NCI-H748 (cell line): ENCODE results near the gene MST1.

Experiments
- DNase-seq: peaks from one replicate; lab custom pipeline; 2025; ENCODE audit not compliant: unreplicated experiment; lab: John Stamatoyannopoulos, UW

MST1 gene

GRCh38 chr3:49680493-49681231, 8.6 kb downstream of the MST1 start:
- DNase-seq = no peak

DNA sequence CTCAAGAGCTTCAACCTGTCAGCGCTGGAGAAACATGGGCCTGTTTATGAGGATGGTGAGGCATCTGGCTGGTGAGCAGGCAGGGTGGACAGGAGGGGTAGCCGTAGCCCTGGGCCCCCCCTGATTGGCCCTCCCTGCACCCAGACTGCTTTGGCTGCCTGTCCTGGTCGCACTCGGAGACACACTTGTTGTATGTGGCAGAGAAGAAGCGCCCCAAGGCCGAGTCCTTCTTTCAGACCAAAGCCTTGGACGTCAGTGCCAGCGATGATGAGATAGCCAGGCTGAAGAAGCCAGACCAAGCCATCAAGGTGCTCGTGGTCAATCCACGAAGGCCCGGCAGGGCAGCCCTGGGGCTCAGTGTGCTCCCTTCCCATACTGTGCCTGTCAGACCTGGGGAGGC, 13.4 kb downstream of the MST1 start:
- no peak for DNase-seq

DNA sequence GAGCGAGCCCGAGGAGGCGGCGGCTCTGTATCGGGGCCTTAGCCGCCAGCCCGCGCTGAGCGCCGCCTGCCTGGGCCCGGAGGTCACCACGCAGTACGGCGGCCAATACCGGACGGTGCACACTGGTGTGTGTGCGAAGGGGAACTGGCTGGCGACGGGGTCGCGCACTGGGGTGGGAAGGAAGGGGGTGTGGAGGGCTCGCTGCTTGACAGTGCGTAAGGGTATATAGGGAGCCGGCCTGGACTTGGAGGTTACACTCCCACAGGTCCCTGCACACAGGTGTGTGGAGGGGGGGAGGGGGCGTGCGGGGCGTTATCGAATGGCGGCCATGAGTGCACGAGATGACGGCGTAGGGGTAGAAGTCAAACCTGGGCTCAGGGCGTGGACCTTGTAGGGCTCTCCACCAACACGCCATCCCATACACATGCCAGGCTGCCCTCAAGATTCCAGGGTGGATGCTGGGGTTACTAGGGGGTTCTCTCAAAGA, 14.7 kb downstream of the MST1 start:
- no peak for DNase-seq

- DNase-seq = no peak
Observed at GRCh38 chr3:49673715-49674496, 15.4 kb downstream of the MST1 start, which contains the start of gene APEH. APEH (plus strand) TSS chr3:49674351; CDS start chr3:49674402, 51 bp downstream.

- no peak for DNase-seq
Observed at GRCh38 chr3:49673121-49673714, 16.1 kb downstream of the MST1 start.

- no peak for DNase-seq
Observed at GRCh38 chr3:49671291-49672288, 17.7 kb downstream of the MST1 start.

- DNase-seq = no peak
Observed at GRCh38 chr3:49670940-49671290, 18.4 kb downstream of the MST1 start.

DNA sequence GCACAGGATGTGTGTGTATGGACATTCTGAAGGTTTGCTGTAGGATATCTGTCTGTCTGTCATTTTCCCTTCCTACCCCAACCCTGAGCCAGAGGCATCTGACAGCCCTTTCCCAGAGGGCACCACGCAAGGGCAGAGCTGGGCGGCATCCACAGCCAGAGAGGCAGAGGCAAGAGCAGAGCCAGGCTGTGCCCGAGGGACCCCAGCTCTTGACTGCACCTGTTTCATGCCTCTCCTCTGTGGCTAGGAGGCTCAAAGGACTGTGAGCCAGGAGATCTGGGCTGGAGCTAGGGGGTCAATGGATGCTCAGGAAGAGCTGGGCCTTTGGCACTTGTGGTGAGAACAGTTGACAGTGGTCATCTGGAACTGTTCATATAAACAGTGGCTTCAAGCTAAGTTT, 19.9 kb downstream of the MST1 start:
- no peak for DNase-seq

DNA sequence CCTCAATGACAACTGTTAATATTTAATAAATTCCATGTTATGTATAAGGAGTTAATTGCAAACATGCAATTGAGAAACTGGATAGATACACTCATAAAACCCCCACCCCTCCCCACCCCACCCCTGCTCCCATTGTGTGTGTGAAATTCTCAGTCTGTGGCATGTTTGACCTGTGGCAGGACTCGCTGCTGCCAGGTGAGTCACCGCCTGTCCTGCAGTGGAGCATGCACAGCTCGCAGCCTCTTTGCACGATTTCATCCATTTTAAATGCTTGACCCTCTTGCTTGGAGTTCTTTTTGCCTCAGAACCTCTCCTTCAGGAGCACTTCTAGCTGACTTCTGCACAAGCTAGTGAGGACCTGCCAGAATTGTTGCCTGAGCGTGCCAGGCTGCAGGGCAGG, 20.4 kb downstream of the MST1 start:
- DNase-seq = no peak

DNA sequence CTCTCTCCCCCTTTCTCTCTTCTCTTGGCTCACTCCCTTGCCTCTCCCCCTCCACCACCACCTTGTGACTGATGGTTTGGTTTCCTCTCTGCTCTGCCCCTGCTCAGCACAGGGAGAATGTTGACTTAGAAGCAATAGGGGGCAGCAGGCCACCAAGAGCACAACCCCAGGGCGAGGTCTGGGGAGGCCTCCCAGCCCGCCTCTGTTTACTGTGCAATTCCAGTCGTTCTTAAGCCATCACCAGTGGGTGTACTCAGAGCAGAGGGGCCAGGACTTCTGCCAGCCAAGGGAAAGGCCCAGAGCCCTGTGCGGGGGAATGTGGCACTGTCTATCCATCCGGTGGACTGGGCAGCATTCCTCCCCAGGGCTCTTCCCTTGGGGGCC, 20.9 kb downstream of the MST1 start:
- DNase-seq = no peak

- no peak for DNase-seq
Observed at GRCh38 chr3:49667701-49668413, 21.4 kb downstream of the MST1 start.

GRCh38 chr3:49666592-49666991, 22.7 kb downstream of the MST1 start:
- DNase-seq = no peak

DNA sequence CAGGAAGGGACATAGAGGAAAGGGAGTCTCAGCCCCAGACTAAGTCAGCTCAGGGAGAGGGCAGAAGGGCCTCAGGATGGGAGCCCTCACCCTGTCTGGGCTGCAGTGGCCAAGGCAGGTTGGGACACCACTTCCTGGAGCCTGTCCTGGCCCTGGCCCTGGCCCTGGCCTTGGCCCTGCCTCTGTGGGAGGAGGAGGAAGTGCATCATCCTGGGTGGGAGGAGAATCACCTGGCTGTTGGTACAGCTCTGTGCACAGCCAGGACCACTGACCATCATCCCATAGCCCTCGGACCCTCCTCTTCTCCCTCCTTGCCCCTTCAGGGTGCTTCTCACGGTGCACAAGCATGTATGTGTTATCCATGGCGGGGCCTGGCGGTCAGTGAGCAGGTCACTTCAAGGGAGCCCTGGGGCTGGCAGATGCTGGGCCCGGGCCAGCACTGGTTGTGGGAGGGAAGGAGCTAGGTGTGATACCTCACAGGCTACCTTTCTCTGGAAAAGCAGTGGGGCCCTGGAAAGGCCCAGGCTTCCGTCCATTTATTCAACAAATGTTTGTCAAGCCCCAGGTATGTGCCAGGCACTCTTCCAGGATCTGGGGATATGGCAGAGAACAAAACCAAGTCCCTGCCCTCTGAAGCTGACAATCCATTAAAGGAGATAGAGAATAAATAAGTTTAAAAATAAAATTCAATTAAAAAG, 23.3 kb downstream of the MST1 start:
- no peak for DNase-seq

DNA sequence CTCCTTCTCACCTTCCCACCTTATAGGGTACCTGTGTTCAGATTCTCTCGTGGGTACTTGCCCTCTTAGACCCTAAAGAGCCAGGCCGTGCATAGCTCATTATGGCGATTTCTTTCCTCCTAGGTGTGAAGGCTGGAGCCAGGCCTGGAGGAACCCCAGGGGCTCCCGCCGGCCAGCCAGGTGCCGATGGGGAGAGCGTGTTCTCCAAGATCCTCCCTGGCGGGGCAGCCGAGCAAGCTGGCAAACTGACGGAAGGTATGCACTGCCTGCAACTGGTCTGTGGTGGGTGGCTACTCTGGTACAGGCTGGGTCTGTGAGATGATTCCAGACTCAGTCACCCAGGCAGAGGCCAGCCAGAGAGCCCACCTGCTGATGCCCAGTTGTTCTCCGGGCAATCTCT, 25.0 kb downstream of the MST1 start:
- DNase-seq = no peak

GRCh38 chr3:49663831-49664230, 25.4 kb downstream of the MST1 start:
- no peak for DNase-seq

- DNase-seq = no peak
Observed at GRCh38 chr3:49662720-49663413, 26.4 kb downstream of the MST1 start.

DNA sequence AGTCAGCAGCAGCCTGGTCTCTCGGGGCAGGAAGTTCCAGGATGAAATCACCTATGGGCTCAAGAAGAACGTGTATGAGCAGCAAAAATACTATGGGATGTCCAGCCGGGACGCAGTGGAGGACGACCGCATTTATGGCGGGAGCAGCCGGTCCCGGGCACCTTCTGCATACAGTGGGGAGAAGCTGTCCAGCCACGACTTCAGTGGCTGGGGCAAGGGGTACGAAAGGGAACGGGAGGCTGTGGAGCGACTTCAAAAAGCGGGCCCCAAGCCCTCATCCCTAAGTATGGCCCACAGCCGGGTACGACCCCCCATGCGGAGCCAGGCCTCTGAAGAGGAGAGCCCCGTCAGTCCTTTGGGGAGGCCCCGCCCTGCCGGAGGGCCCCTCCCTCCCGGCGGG, 27.3 kb downstream of the MST1 start:
- DNase-seq = no peak

DNA sequence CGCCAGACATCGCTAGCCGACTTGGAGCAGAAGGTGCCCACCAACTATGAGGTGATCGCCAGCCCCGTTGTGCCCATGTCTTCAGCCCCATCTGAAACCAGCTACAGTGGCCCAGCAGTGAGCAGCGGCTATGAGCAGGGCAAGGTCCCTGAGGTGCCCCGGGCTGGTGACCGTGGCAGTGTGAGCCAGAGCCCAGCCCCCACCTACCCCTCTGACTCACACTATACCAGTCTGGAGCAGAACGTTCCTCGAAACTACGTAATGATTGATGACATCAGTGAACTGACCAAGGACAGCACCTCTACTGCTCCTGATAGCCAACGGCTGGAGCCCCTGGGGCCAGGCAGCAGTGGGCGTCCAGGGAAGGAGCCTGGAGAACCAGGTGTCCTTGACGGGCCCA, 28.0 kb downstream of the MST1 start:
- no peak for DNase-seq

DNA sequence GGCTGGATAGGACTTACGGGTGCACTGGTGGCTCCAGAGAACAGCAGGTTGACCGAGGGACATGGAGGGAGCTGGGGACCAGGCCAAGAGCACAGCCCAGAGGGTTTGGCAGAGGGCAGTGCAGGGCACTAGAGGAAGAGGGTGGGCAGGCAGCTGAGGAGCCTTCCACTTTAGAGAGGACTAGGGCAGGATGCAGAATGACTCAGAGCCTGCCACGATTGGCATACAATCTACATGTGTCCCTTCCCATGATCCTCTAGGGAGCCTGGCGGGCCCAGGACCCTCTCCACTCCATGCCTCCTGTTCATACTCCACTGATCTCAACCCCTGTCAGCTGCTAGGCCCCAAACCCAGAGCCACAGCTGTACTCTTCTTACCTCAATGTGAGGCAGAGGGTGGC, 29.5 kb downstream of the MST1 start:
- no peak for DNase-seq
